T-helper 1 cell treated with Interleukin-12 subunit alpha and Interleukin-12 subunit beta and Interleukin-4 antibody, amounts not matched to agents 30 μg/mL and 1 μg/mL, for 36 hours (primary cell): ENCODE measurements around the gene TM4SF18.
A peak's percentile ranks its signal among the peaks of the same experiment; 100 is the strongest.

Source experiments
- H3K27ac Mint-ChIP-seq: one replicate; pipeline ENCODE4 v1.8.0; 2021; ENCODE audit warnings: mild to moderate bottlenecking, mixed read lengths
- H3K27me3 Mint-ChIP-seq: one replicate; pipeline ENCODE4 v1.8.0; 2021; ENCODE audit warnings: low read depth, mixed read lengths
- H3K36me3 Mint-ChIP-seq: one replicate; pipeline ENCODE4 v1.8.0; 2021; ENCODE audit warnings: low read depth, mixed read lengths
- H3K4me1 Mint-ChIP-seq: one replicate; pipeline ENCODE4 v1.8.0; 2021; ENCODE audit warnings: low read depth, mixed read lengths
- H3K4me3 Mint-ChIP-seq: one replicate; pipeline ENCODE4 v1.8.0; 2021; ENCODE audit warnings: mild to moderate bottlenecking, moderate library complexity, mixed read lengths
- H3K9me3 Mint-ChIP-seq: one replicate; pipeline ENCODE4 v1.8.0; 2021; ENCODE audit warnings: mixed read lengths

TM4SF18 gene

GRCh38 chr3:149296972-149297371 is 36.5 kb downstream of the TM4SF18 start:
- H3K27ac Mint-ChIP-seq = no peak overlapping the region
- no peaks in the 10 kb centered on the region for H3K36me3 Mint-ChIP-seq

GRCh38 chr3:149292666-149293065 is 40.8 kb downstream of the TM4SF18 start:
- H3K4me1 Mint-ChIP-seq = no peaks in the 10 kb centered on the region
- H3K9me3 Mint-ChIP-seq = no peaks in the 10 kb centered on the region
- peaks cover 6% of the 10 kb centered on the region for H3K27me3 Mint-ChIP-seq
- H3K4me3 Mint-ChIP-seq = no peak overlapping the region
- no peak overlapping the region for H3K27ac Mint-ChIP-seq
- H3K36me3 Mint-ChIP-seq = no peaks in the 10 kb centered on the region

More at GRCh38 chr3:149296972-149297371, 36.5 kb downstream of the TM4SF18 start:
- Mint-ChIP-seq H3K4me3 (no peak overlapping the region), H3K9me3 (no peaks in the 10 kb centered on the region), H3K4me1 (no peaks in the 10 kb centered on the region), H3K27me3 (peaks cover 13% of the 10 kb centered on the region)

- Mint-ChIP-seq H3K9me3 (no peaks in the 10 kb centered on the region), H3K4me1 (no peaks in the 10 kb centered on the region), H3K27ac (no peak overlapping the region), H3K27me3 (peaks cover 6% of the 10 kb centered on the region), H3K36me3 (no peaks in the 10 kb centered on the region), H3K4me3 (no peak overlapping the region)
These were observed 42.3 kb downstream of the TM4SF18 start for GRCh38 chr3:149291178-149291577.

GRCh38 chr3:149288655-149289054 is 44.8 kb downstream of the TM4SF18 start:
- peaks cover 3% of the 10 kb centered on the region for H3K27me3 Mint-ChIP-seq
- H3K36me3 Mint-ChIP-seq = no peaks in the 10 kb centered on the region
- H3K27ac Mint-ChIP-seq = no peak overlapping the region
- H3K4me1 Mint-ChIP-seq = no peaks in the 10 kb centered on the region
- H3K4me3 Mint-ChIP-seq = no peak overlapping the region
- no peaks in the 10 kb centered on the region for H3K9me3 Mint-ChIP-seq

- peaks cover 3% of the 10 kb centered on the region for H3K27me3 Mint-ChIP-seq
- H3K36me3 Mint-ChIP-seq = no peaks in the 10 kb centered on the region
- no peaks in the 10 kb centered on the region for H3K9me3 Mint-ChIP-seq
- no peak overlapping the region for H3K4me3 Mint-ChIP-seq
- no peak overlapping the region for H3K27ac Mint-ChIP-seq
- no peaks in the 10 kb centered on the region for H3K4me1 Mint-ChIP-seq
These were observed 49.4 kb downstream of the TM4SF18 start for GRCh38 chr3:149284034-149284433.

GRCh38 chr3:149283401-149283800 is 50.0 kb downstream of the TM4SF18 start:
- Mint-ChIP-seq H3K27ac (no peak overlapping the region), H3K36me3 (no peaks in the 10 kb centered on the region), H3K9me3 (no peaks in the 10 kb centered on the region), H3K4me3 (no peak overlapping the region), H3K4me1 (peaks cover 2% of the 10 kb centered on the region), H3K27me3 (peaks cover 3% of the 10 kb centered on the region)

- Mint-ChIP-seq H3K27me3 (no peaks in the 10 kb centered on the region), H3K36me3 (no peaks in the 10 kb centered on the region), H3K4me1 (peaks cover 3% of the 10 kb centered on the region), H3K9me3 (no peaks in the 10 kb centered on the region), H3K4me3 (no peak overlapping the region), H3K27ac (no peak overlapping the region)
These were observed 50.6 kb downstream of the TM4SF18 start for GRCh38 chr3:149282836-149283235.

- H3K36me3 Mint-ChIP-seq = no peaks in the 10 kb centered on the region
- H3K9me3 Mint-ChIP-seq = no peaks in the 10 kb centered on the region
- no peaks in the 10 kb centered on the region for H3K27me3 Mint-ChIP-seq
- no peak overlapping the region for H3K4me3 Mint-ChIP-seq
- H3K4me1 Mint-ChIP-seq = peaks cover 8% of the 10 kb centered on the region
- no peak overlapping the region for H3K27ac Mint-ChIP-seq
These were observed 51.1 kb downstream of the TM4SF18 start for GRCh38 chr3:149282322-149282721.

GRCh38 chr3:149280671-149281349 is 52.6 kb downstream of the TM4SF18 start:
- peaks cover 11% of the 10 kb centered on the region for H3K4me1 Mint-ChIP-seq
- H3K36me3 Mint-ChIP-seq = no peaks in the 10 kb centered on the region
- H3K9me3 Mint-ChIP-seq = no peaks in the 10 kb centered on the region
- no peak overlapping the region for H3K4me3 Mint-ChIP-seq
- no peaks in the 10 kb centered on the region for H3K27me3 Mint-ChIP-seq
- H3K27ac Mint-ChIP-seq = no peak overlapping the region

GRCh38 chr3:149278911-149279310 is 54.5 kb downstream of the TM4SF18 start:
- Mint-ChIP-seq H3K27me3 (peaks cover 4% of the 10 kb centered on the region), H3K36me3 (no peaks in the 10 kb centered on the region), H3K27ac (no peak overlapping the region), H3K4me1 (peaks cover 11% of the 10 kb centered on the region), H3K4me3 (no peak overlapping the region), H3K9me3 (no peaks in the 10 kb centered on the region)

- Mint-ChIP-seq H3K4me1 (peaks cover 11% of the 10 kb centered on the region), H3K27me3 (peaks cover 4% of the 10 kb centered on the region), H3K9me3 (no peaks in the 10 kb centered on the region), H3K4me3 (peak overlapping the region; percentile 69), H3K27ac (peak overlapping the region; percentile 88), H3K36me3 (no peaks in the 10 kb centered on the region)
These were observed 56.1 kb downstream of the TM4SF18 start for GRCh38 chr3:149277331-149277813.

- peaks cover 13% of the 10 kb centered on the region for H3K4me1 Mint-ChIP-seq
- H3K9me3 Mint-ChIP-seq = no peaks in the 10 kb centered on the region
- peaks cover 4% of the 10 kb centered on the region for H3K27me3 Mint-ChIP-seq
- H3K4me3 Mint-ChIP-seq = no peak overlapping the region
- H3K27ac Mint-ChIP-seq = no peak overlapping the region
- H3K36me3 Mint-ChIP-seq = no peaks in the 10 kb centered on the region
These were observed 56.8 kb downstream of the TM4SF18 start for GRCh38 chr3:149276619-149277018.

GRCh38 chr3:149274220-149274619 is 59.2 kb downstream of the TM4SF18 start:
- no peak overlapping the region for H3K4me3 Mint-ChIP-seq
- no peaks in the 10 kb centered on the region for H3K36me3 Mint-ChIP-seq
- H3K27me3 Mint-ChIP-seq = peaks cover 13% of the 10 kb centered on the region
- peaks cover 13% of the 10 kb centered on the region for H3K4me1 Mint-ChIP-seq
- no peaks in the 10 kb centered on the region for H3K9me3 Mint-ChIP-seq
- H3K27ac Mint-ChIP-seq = no peak overlapping the region

- Mint-ChIP-seq H3K4me1 (peaks cover 11% of the 10 kb centered on the region), H3K27me3 (peaks cover 18% of the 10 kb centered on the region), H3K4me3 (no peak overlapping the region), H3K9me3 (no peaks in the 10 kb centered on the region), H3K27ac (no peak overlapping the region), H3K36me3 (no peaks in the 10 kb centered on the region)
These were observed 60.2 kb downstream of the TM4SF18 start for GRCh38 chr3:149273096-149273751.

GRCh38 chr3:149271669-149272068 is 61.8 kb downstream of the TM4SF18 start:
- Mint-ChIP-seq H3K36me3 (no peaks in the 10 kb centered on the region), H3K4me3 (no peak overlapping the region), H3K4me1 (peaks cover 2% of the 10 kb centered on the region), H3K27me3 (peaks cover 18% of the 10 kb centered on the region), H3K9me3 (no peaks in the 10 kb centered on the region), H3K27ac (no peak overlapping the region)
